A549 (cell line): ENCODE results near the gene NRG4. TPM values are rescaled to one million over a fixed set of nuclear protein-coding genes. Genes with fewer than 3 reads are reported as not detected.

ENCODE experiments used
- ATAC-seq, 2 experiments: fragments of 200-7000 bp in 1 of 2; fragments of >200 bp in 1 of 2; cut with Nextera tagmentation in 1 of 2; cut with Tn5 transposase in 1 of 2; 3 replicates each; pipeline versions ENCODE4 v1.8.0 to v1.9.1; 2018 to 2020; ENCODE audit warnings: mild to moderate bottlenecking in 1 of 2, moderate library complexity in 1 of 2
- CTCF ChIA-PET: fragments of 300-600 bp; sonication (Branson Sonifier 250); formaldehyde crosslinking; extraction: SDS; loops from one replicate; lab custom pipeline; 2021; ENCODE audit warnings: antibody characterized with exemption, inconsistent platforms; lab: Yijun Ruan, JAX
- POLR2A ChIA-PET: fragments of 350-600 bp; formaldehyde crosslinking; extraction: SDS; loops from one replicate; lab custom pipeline; 2021; ENCODE audit warnings: antibody characterized with exemption, inconsistent platforms; lab: Yijun Ruan, JAX
- DNase-seq, 2 experiments: peaks; one replicate each; pipeline versions ENCODE4 v3.0.0 to v3.0.0-alpha.2; 2011 to 2016; ENCODE audit warnings: low read depth in 1 of 2, low spot score in 1 of 2
- FAIRE-seq: peaks from 2 replicates; lab custom pipeline; 2011; peaks lifted over from hg19 to GRCh38; lab: Jason Lieb, UNC
- H3K27ac ChIP-seq, 2 experiments: fragments of >200 bp; sonication (Bioruptor Twin); formaldehyde crosslinking; 3 replicates each; pipeline ENCODE4 v1.5.1; 2016 to 2017
- H3K4me1 ChIP-seq: fragments of >200 bp; sonication (Bioruptor Twin); formaldehyde crosslinking; 3 replicates; pipeline ENCODE4 v1.6.1; 2016
- H3K4me2 ChIP-seq: fragments of >200 bp; sonication (Bioruptor Twin); formaldehyde crosslinking; 3 replicates; pipeline ENCODE4 v1.6.1; 2016
- H3K4me3 ChIP-seq: fragments of >200 bp; sonication (Bioruptor Twin); formaldehyde crosslinking; 3 replicates; pipeline ENCODE4 v1.5.1; 2016
- H3K9me3 ChIP-seq: fragments of >200 bp; sonication (Bioruptor Twin); formaldehyde crosslinking; 3 replicates; pipeline ENCODE4 v1.6.1; 2016
- CBX8 ChIP-seq: fragments of 200-600 bp; sonication (generic); IDR thresholded peaks from 2 replicates; pipeline ENCODE4 v1.6.1; 2016
- CHD2 ChIP-seq: fragments of 150-350 bp; IDR thresholded peaks from 2 replicates; pipeline ENCODE4 v1.6.1; 2014; ENCODE audit warnings: low read length; ENCODE audit not compliant: partially characterized antibody
- CHD4 ChIP-seq: fragments of 200-600 bp; sonication (generic); IDR thresholded peaks from 2 replicates; pipeline ENCODE4 v1.6.1; 2016; ENCODE audit warnings: antibody characterized with exemption, mild to moderate bottlenecking, borderline replicate concordance
- EHF ChIP-seq: fragments of 250-450 bp; sonication (Bioruptor Pico); IDR thresholded peaks from 2 replicates; pipeline ENCODE4 v1.5.0; 2020; ENCODE audit warnings: mild to moderate bottlenecking
- EHMT2 ChIP-seq: fragments of 200-600 bp; sonication (generic); IDR thresholded peaks from 2 replicates; pipeline ENCODE4 v1.6.1; 2016; ENCODE audit warnings: antibody characterized with exemption, low read depth, mild to moderate bottlenecking, moderate library complexity
- EP300 ChIP-seq, 2 experiments: fragments of >200 bp; sonication (Bioruptor Twin); formaldehyde crosslinking; IDR thresholded peaks; 2 replicates in 1 of 2; 3 replicates in 1 of 2; pipeline ENCODE4 v1.6.1; 2016 to 2017
- FOSL2 ChIP-seq, 2 experiments: fragments of 450-650 bp in 1 of 2; fragments of >200 bp in 1 of 2; sonication (Bioruptor Twin) in 1 of 2; formaldehyde crosslinking; IDR thresholded peaks; 2 replicates each; pipeline versions ENCODE4 v1.5.0 to v1.6.1; 2016 to 2020; ENCODE audit warnings: mild to moderate bottlenecking in 1 of 2, moderate library complexity in 1 of 2
- FOXS1 ChIP-seq: fragments of 250-450 bp; sonication (Bioruptor Pico); IDR thresholded peaks from 2 replicates; pipeline ENCODE4 v1.5.0; 2020; ENCODE audit warnings: mild to moderate bottlenecking, moderate library complexity
- HEYL ChIP-seq: fragments of 250-450 bp; sonication (Bioruptor Pico); IDR thresholded peaks from 2 replicates; pipeline ENCODE4 v1.8.0; 2021; ENCODE audit warnings: mild to moderate bottlenecking, moderate library complexity
- HOXA7 ChIP-seq: fragments of 250-450 bp; sonication (Bioruptor Pico); IDR thresholded peaks from 2 replicates; pipeline ENCODE4 v1.5.0; 2020; ENCODE audit warnings: mild to moderate bottlenecking, moderate library complexity
- HOXB13 ChIP-seq: fragments of 250-450 bp; sonication (Bioruptor Pico); IDR thresholded peaks from 2 replicates; pipeline ENCODE4 v1.5.0; 2020; ENCODE audit warnings: low read depth, mild to moderate bottlenecking, moderate library complexity
- HOXB5 ChIP-seq: fragments of 250-450 bp; sonication (Bioruptor Pico); IDR thresholded peaks from 2 replicates; pipeline ENCODE4 v1.5.0; 2020; ENCODE audit warnings: mild to moderate bottlenecking, moderate library complexity
- JUN ChIP-seq, 2 experiments: fragments of >200 bp; sonication (Bioruptor Twin); formaldehyde crosslinking; IDR thresholded peaks; 2 replicates in 1 of 2; 3 replicates in 1 of 2; pipeline ENCODE4 v1.6.1; 2016 to 2017
- KDM1A ChIP-seq: fragments of 200-600 bp; sonication (generic); IDR thresholded peaks from 2 replicates; pipeline ENCODE4 v1.6.1; 2016; ENCODE audit warnings: low read depth, mild to moderate bottlenecking
- MYC ChIP-seq: IDR thresholded peaks from 2 replicates; pipeline ENCODE4 v1.6.1; 2012; ENCODE audit warnings: mild to moderate bottlenecking, inconsistent platforms, low read length, improper control_type of control experiment, borderline replicate concordance
- RAD21 ChIP-seq, 2 experiments: fragments of >200 bp in 1 of 2; sonication (Bioruptor Twin) in 1 of 2; formaldehyde crosslinking in 1 of 2; IDR thresholded peaks in 1 of 2; conservative IDR thresholded peaks in 1 of 2; 2 replicates in 1 of 2; 3 replicates in 1 of 2; pipeline ENCODE4 v1.6.1; 2012 to 2018; ENCODE audit warnings: inconsistent platforms in 1 of 2
- RARB ChIP-seq: fragments of 250-450 bp; sonication (Bioruptor Pico); IDR thresholded peaks from 2 replicates; pipeline ENCODE4 v1.8.0; 2021; ENCODE audit warnings: mild to moderate bottlenecking, moderate library complexity
- RFX5 ChIP-seq: fragments of 450-650 bp; IDR thresholded peaks from 2 replicates; pipeline ENCODE4 v1.7.1; 2014; ENCODE audit warnings: antibody characterized with exemption, mild to moderate bottlenecking, moderate library complexity
- SMC3 ChIP-seq: fragments of >200 bp; sonication (Bioruptor Twin); formaldehyde crosslinking; IDR thresholded peaks from 3 replicates; pipeline ENCODE4 v1.6.1; 2018; ENCODE audit warnings: inconsistent platforms
- SREBF2 ChIP-seq: fragments of 450-650 bp; IDR thresholded peaks from 2 replicates; pipeline ENCODE4 v1.6.1; 2014; ENCODE audit warnings: mild to moderate bottlenecking, moderate library complexity
- TFCP2L1 ChIP-seq: fragments of 250-450 bp; sonication (Bioruptor Pico); IDR thresholded peaks from 2 replicates; pipeline ENCODE4 v1.5.0; 2021; ENCODE audit warnings: mild to moderate bottlenecking
- ZC3H11A ChIP-seq: fragments of 450-650 bp; IDR thresholded peaks from 2 replicates; pipeline ENCODE4 v1.6.1; 2014; ENCODE audit warnings: antibody characterized with exemption, mild to moderate bottlenecking
- ZFP36 ChIP-seq: fragments of 450-650 bp; IDR thresholded peaks from 2 replicates; pipeline ENCODE4 v1.6.1; 2014; ENCODE audit warnings: borderline replicate concordance; ENCODE audit not compliant: partially characterized antibody
- WGBS: methylation state at CpG from one replicate; pipeline ENCODE4 v1.1.6; 2017; ENCODE audit errors: missing lambda C conversion rate; 5-methylcytosine and 5-hydroxymethylcytosine counted together
- polyA plus RNA-seq, 4 experiments: library from polyadenylated mRNA; depleted of rRNA in 3 of 4; stranded (reverse); fragments of >200 nt; fragmentation: RNase III in 1 of 4; extraction: RNeasy Plus Mini Kit Qiagen cat#74134 plus additional on column Dnase treatment in 1 of 4; gene quantifications; 2 replicates in 3 of 4; 3 replicates in 1 of 4; pipeline ENCODE4 v1.2.3, GENCODE V29; 2011 to 2017
- TF ChIP-seq, protein P1 (sequence below): IDR thresholded peaks from 2 replicates; pipeline ENCODE4 v1.6.1; 2012; ENCODE audit warnings: low read depth, borderline replicate concordance
- TF ChIP-seq, protein P2 (sequence below): fragments of 450-650 bp; IDR thresholded peaks from 2 replicates; pipeline ENCODE4 v1.6.1; 2014; ENCODE audit warnings: antibody characterized with exemption
- TF ChIP-seq, protein P3 (sequence below): fragments of 250-450 bp; sonication (Bioruptor Pico); IDR thresholded peaks from 2 replicates; pipeline ENCODE4 v1.5.0; 2021; ENCODE audit warnings: mild to moderate bottlenecking, moderate library complexity, borderline replicate concordance
- TF ChIP-seq, protein P4 (sequence below): fragments of 250-450 bp; sonication (Bioruptor Pico); IDR thresholded peaks from 2 replicates; pipeline ENCODE4 v1.5.0; 2020; ENCODE audit warnings: low read depth, mild to moderate bottlenecking, moderate library complexity
- TF ChIP-seq, protein P5 (sequence below): IDR thresholded peaks from 2 replicates; pipeline ENCODE4 v1.6.1; 2012

The NRG4 gene
- polyA plus RNA-seq, 2 of the 4 experiments (the other 2 are of a cell fraction): 0.56 to 9.2 TPM

DNA sequence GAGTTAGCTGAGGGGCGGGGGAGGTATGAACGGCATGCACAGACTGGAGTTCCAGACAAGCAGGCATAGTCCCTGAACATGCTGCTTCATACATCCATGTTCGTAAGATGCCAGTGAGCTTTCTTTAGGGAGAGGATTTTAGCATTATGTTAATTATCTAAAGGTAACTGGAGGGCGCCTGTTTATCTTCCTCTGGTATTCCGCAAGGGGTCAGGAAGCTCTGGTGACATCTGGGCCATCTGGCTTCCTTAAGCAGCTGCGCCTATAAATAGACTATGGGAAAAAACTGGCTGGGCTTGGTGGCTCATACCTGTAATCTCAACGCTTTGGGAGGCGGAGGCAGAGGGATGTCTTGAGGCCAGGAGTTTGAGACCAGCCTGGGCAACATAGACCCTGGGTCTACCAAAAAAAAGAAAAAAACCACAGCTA, 110.1 kb downstream of the NRG4 start:
- no peak for DNase-seq
- TF ChIP-seq, protein P1, sequence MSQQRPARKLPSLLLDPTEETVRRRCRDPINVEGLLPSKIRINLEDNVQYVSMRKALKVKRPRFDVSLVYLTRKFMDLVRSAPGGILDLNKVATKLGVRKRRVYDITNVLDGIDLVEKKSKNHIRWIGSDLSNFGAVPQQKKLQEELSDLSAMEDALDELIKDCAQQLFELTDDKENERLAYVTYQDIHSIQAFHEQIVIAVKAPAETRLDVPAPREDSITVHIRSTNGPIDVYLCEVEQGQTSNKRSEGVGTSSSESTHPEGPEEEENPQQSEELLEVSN: no peak
- TF ChIP-seq RARB (CRISPR knock-in tag): no peak
- no peak for TF ChIP-seq EHF (CRISPR knock-in tag)
- no peak for TF ChIP-seq RAD21 (conservative IDR thresholded peaks at IDR 0.05 in 1 of 2, IDR thresholded peaks at IDR 0.05 in 1 of 2)
- TF ChIP-seq CHD2: no peak
- TF ChIP-seq FOSL2 (IDR thresholded peaks at IDR 0.05): no peak
- no peak for TF ChIP-seq FOSL2 (CRISPR knock-in tag; IDR thresholded peaks at IDR 0.05)
- no peak for TF ChIP-seq JUN (IDR thresholded peaks at IDR 0.05)
- no peak for TF ChIP-seq EP300 (IDR thresholded peaks at IDR 0.05)
- TF ChIP-seq SMC3: no peak
- no peak for TF ChIP-seq MYC
- TF ChIP-seq CHD4: no peak
- no peak for TF ChIP-seq ZC3H11A
- no peak for TF ChIP-seq FOXS1
- TF ChIP-seq HOXB13 (CRISPR knock-in tag): no peak
- TF ChIP-seq HOXB5 (CRISPR knock-in tag): no peak
- TF ChIP-seq HOXA7 (CRISPR knock-in tag): no peak
- TF ChIP-seq, protein P2, sequence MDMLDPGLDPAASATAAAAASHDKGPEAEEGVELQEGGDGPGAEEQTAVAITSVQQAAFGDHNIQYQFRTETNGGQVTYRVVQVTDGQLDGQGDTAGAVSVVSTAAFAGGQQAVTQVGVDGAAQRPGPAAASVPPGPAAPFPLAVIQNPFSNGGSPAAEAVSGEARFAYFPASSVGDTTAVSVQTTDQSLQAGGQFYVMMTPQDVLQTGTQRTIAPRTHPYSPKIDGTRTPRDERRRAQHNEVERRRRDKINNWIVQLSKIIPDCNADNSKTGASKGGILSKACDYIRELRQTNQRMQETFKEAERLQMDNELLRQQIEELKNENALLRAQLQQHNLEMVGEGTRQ: no peak
- TF ChIP-seq, protein P3, sequence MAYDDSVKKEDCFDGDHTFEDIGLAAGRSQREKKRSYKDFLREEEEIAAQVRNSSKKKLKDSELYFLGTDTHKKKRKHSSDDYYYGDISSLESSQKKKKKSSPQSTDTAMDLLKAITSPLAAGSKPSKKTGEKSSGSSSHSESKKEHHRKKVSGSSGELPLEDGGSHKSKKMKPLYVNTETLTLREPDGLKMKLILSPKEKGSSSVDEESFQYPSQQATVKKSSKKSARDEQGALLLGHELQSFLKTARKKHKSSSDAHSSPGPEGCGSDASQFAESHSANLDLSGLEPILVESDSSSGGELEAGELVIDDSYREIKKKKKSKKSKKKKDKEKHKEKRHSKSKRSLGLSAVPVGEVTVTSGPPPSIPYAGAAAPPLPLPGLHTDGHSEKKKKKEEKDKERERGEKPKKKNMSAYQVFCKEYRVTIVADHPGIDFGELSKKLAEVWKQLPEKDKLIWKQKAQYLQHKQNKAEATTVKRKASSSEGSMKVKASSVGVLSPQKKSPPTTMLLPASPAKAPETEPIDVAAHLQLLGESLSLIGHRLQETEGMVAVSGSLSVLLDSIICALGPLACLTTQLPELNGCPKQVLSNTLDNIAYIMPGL (CRISPR knock-in tag): no peak
- TF ChIP-seq TFCP2L1 (CRISPR knock-in tag): no peak
- TF ChIP-seq, protein P4, sequence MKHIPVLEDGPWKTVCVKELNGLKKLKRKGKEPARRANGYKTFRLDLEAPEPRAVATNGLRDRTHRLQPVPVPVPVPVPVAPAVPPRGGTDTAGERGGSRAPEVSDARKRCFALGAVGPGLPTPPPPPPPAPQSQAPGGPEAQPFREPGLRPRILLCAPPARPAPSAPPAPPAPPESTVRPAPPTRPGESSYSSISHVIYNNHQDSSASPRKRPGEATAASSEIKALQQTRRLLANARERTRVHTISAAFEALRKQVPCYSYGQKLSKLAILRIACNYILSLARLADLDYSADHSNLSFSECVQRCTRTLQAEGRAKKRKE (CRISPR knock-in tag): no peak
- H3K4me2 ChIP-seq: no peak overlapping the region
- ChIA-PET POLR2A (interaction anchor here (2.1 kb wide), 1 partner anchor 11 kb away, joined by 5 read pairs; no protein-coding TSS in a partner anchor), CTCF (interaction anchor here (0.6 to 2.3 kb wide), 4 partner anchors 8 to 237 kb away, joined by 3 to 5 read pairs (median 4); no protein-coding TSS in a partner anchor)
- no peak overlapping the region for H3K27ac ChIP-seq
- no peak for ATAC-seq
- no peak overlapping the region for H3K4me3 ChIP-seq
- WGBS: 82% methylated on average over 8 of the region's 8 CpGs
- peaks cover 25% of the 10 kb centered on the region for H3K4me1 ChIP-seq
- no peaks in the 10 kb centered on the region for H3K9me3 ChIP-seq
- no peak for FAIRE-seq

DNA sequence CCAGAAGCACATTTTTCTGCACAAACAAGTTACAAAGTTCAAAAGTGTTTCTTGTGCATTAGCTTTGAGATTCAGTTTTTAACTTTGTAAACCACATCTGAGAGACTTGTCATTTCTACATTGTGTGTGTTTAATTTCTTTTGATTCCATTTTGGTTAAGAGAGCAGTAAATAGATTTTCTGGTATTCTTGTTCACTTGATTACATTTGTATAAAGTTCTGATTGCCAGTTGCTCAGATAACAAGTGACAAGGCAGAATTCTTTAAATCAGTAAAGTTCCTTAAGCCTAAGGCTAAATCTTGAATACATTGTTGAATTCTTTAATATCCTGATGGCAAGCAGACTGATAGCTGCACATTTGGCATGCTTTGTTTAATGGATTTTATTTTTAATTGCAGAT, 111.6 kb downstream of the NRG4 start:
- no peak for ATAC-seq
- H3K9me3 ChIP-seq: no peaks in the 10 kb centered on the region
- DNase-seq: no peak
- no peak for TF ChIP-seq CHD4
- TF ChIP-seq, protein P5, sequence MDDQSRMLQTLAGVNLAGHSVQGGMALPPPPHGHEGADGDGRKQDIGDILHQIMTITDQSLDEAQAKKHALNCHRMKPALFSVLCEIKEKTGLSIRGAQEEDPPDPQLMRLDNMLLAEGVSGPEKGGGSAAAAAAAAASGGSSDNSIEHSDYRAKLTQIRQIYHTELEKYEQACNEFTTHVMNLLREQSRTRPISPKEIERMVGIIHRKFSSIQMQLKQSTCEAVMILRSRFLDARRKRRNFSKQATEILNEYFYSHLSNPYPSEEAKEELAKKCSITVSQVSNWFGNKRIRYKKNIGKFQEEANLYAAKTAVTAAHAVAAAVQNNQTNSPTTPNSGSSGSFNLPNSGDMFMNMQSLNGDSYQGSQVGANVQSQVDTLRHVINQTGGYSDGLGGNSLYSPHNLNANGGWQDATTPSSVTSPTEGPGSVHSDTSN: no peak
- no peak for TF ChIP-seq ZC3H11A
- TF ChIP-seq ZFP36: no peak
- no peak for TF ChIP-seq HEYL (CRISPR knock-in tag)
- TF ChIP-seq JUN (IDR thresholded peaks at IDR 0.05): no peak
- no peak for TF ChIP-seq EHMT2
- TF ChIP-seq SREBF2: no peak
- no peak for TF ChIP-seq RAD21 (conservative IDR thresholded peaks at IDR 0.05 in 1 of 2, IDR thresholded peaks at IDR 0.05 in 1 of 2)
- TF ChIP-seq EP300 (IDR thresholded peaks at IDR 0.05): no peak
- no peak for TF ChIP-seq RFX5
- no peak for TF ChIP-seq HOXB13 (CRISPR knock-in tag)
- TF ChIP-seq CBX8: no peak
- TF ChIP-seq KDM1A: no peak
- POLR2A ChIA-PET: no interaction called here
- H3K4me1 ChIP-seq: peaks cover 15% of the 10 kb centered on the region
- H3K4me2 ChIP-seq: no peak overlapping the region
- CTCF ChIA-PET: no interaction called here
- no peak overlapping the region for H3K4me3 ChIP-seq
- no peak for FAIRE-seq
- H3K27ac ChIP-seq: no peak overlapping the region
